HEK293 (cell line): ENCODE measurements around the gene DGKZ.

ENCODE experiments used
- CTCF ChIA-PET: fragments of 350-600 bp; formaldehyde crosslinking; extraction: SDS; loops from one replicate; lab custom pipeline; 2021; ENCODE audit warnings: antibody characterized with exemption; lab: Yijun Ruan, JAX
- POLR2A ChIA-PET: fragments of 300-600 bp; formaldehyde crosslinking; extraction: SDS; loops from one replicate; lab custom pipeline; 2020; ENCODE audit warnings: antibody characterized with exemption, inconsistent platforms; lab: Yijun Ruan, JAX
- H3K27ac ChIP-seq: fragments of 200-500 bp; sonication (Bioruptor generic); 2 replicates; pipeline ENCODE4 v1.5.1; 2014; ENCODE audit warnings: low read depth, low read length, control low read depth, inconsistent platforms; ENCODE audit errors: extremely low read depth
- H3K36me3 ChIP-seq, 2 experiments: fragments of 200-500 bp in 1 of 2; sonication (Bioruptor generic) in 1 of 2; 1 replicate in 1 of 2; 2 replicates in 1 of 2; pipeline ENCODE4 v1.5.1; 2014 to 2017; ENCODE audit warnings: inconsistent platforms in 2 of 2, low read length in 2 of 2; ENCODE audit not compliant: control insufficient read depth in 2 of 2, insufficient read depth in 1 of 2
- H3K4me1 ChIP-seq: fragments of 200-500 bp; sonication (Bioruptor generic); 2 replicates; pipeline ENCODE4 v1.5.1; 2014; ENCODE audit warnings: mild to moderate bottlenecking, low read length, inconsistent platforms; ENCODE audit not compliant: control insufficient read depth, insufficient read depth
- H3K4me3 ChIP-seq: 2 replicates; pipeline ENCODE4 v1.5.1; 2011; ENCODE audit warnings: low read depth, mild to moderate bottlenecking, control low read depth, low read length, moderate library complexity
- H3K9me3 ChIP-seq: fragments of 200-500 bp; sonication (Bioruptor generic); 2 replicates; pipeline ENCODE4 v1.5.1; 2014; ENCODE audit warnings: low read depth, low read length, inconsistent platforms; ENCODE audit not compliant: control insufficient read depth, insufficient read depth
- AEBP2 ChIP-seq: fragments of 450-650 bp; formaldehyde crosslinking; IDR thresholded peaks from 2 replicates; pipeline ENCODE4 v1.5.1; 2016; ENCODE audit warnings: missing biosample characterization, missing genetic modification characterization, borderline replicate concordance
- CTCF ChIP-seq: fragments of 450-650 bp; formaldehyde crosslinking; IDR thresholded peaks from 2 replicates; pipeline ENCODE4 v1.5.1; 2016; ENCODE audit warnings: missing biosample characterization, missing genetic modification characterization
- EGR2 ChIP-seq: fragments of 450-650 bp; formaldehyde crosslinking; IDR thresholded peaks from 2 replicates; pipeline ENCODE4 v1.5.1; 2016; ENCODE audit warnings: low read depth, missing biosample characterization, missing genetic modification characterization
- GLIS1 ChIP-seq: fragments of 450-650 bp; formaldehyde crosslinking; IDR thresholded peaks from 2 replicates; pipeline ENCODE4 v1.5.1; 2016; ENCODE audit warnings: missing biosample characterization, missing genetic modification characterization
- GLIS2 ChIP-seq: fragments of 450-650 bp; formaldehyde crosslinking; IDR thresholded peaks from 2 replicates; pipeline ENCODE4 v1.5.1; 2016; ENCODE audit warnings: missing biosample characterization, missing genetic modification characterization
- KLF10 ChIP-seq: fragments of 450-650 bp; IDR thresholded peaks from 2 replicates; pipeline ENCODE4 v1.5.1; 2018; ENCODE audit warnings: missing biosample characterization, mild to moderate bottlenecking, missing genetic modification characterization
- KLF7 ChIP-seq: fragments of 450-650 bp; formaldehyde crosslinking; IDR thresholded peaks from 2 replicates; pipeline ENCODE4 v1.5.1; 2016; ENCODE audit warnings: missing biosample characterization, missing genetic modification characterization, borderline replicate concordance
- PATZ1 ChIP-seq: fragments of 450-650 bp; formaldehyde crosslinking; IDR thresholded peaks from 2 replicates; pipeline ENCODE4 v1.5.1; 2016; ENCODE audit warnings: missing biosample characterization, missing genetic modification characterization
- SP7 ChIP-seq: fragments of 450-650 bp; formaldehyde crosslinking; IDR thresholded peaks from 2 replicates; pipeline ENCODE4 v1.5.1; 2016; ENCODE audit warnings: missing biosample characterization, missing genetic modification characterization
- ZBTB7A ChIP-seq: fragments of 450-650 bp; formaldehyde crosslinking; IDR thresholded peaks from 2 replicates; pipeline ENCODE4 v1.5.1; 2016; ENCODE audit warnings: low read depth, missing biosample characterization, missing genetic modification characterization
- ZFHX2 ChIP-seq: fragments of 450-650 bp; formaldehyde crosslinking; conservative IDR thresholded peaks from 2 replicates; pipeline ENCODE4 v1.5.1; 2016; ENCODE audit warnings: missing biosample characterization, missing genetic modification characterization
- ZIC2 ChIP-seq: fragments of 450-650 bp; formaldehyde crosslinking; IDR thresholded peaks from 2 replicates; pipeline ENCODE4 v1.5.1; 2016; ENCODE audit warnings: missing biosample characterization, missing genetic modification characterization
- ZNF138 ChIP-seq: fragments of 450-650 bp; formaldehyde crosslinking; IDR thresholded peaks from 2 replicates; pipeline ENCODE4 v1.5.1; 2016; ENCODE audit warnings: missing biosample characterization, missing genetic modification characterization, borderline replicate concordance
- ZNF19 ChIP-seq: fragments of 450-650 bp; formaldehyde crosslinking; IDR thresholded peaks from 2 replicates; pipeline ENCODE4; 2016; ENCODE audit warnings: missing biosample characterization, missing genetic modification characterization, low read depth
- ZNF48 ChIP-seq: fragments of 450-650 bp; formaldehyde crosslinking; IDR thresholded peaks from 2 replicates; pipeline ENCODE4 v1.5.1; 2016; ENCODE audit warnings: missing biosample characterization, missing genetic modification characterization
- ZNF837 ChIP-seq: fragments of 450-650 bp; formaldehyde crosslinking; IDR thresholded peaks from 2 replicates; pipeline ENCODE4 v1.5.1; 2016; ENCODE audit warnings: missing biosample characterization, missing genetic modification characterization
- TF ChIP-seq, protein P1 (sequence below): fragments of 450-650 bp; formaldehyde crosslinking; optimal IDR thresholded peaks from 2 replicates; pipeline ENCODE3; 2016; ENCODE audit warnings: missing biosample characterization, mild to moderate bottlenecking, missing genetic modification characterization
- TF ChIP-seq, protein P2 (sequence below): sonication (generic); formaldehyde crosslinking; IDR thresholded peaks from 2 replicates; pipeline ENCODE4 v1.8.1; 2022; ENCODE audit warnings: mild to moderate bottlenecking, moderate library complexity, missing genetic modification reagents
- TF ChIP-seq, protein P3 (sequence below): fragments of 450-650 bp; formaldehyde crosslinking; IDR thresholded peaks from 2 replicates; pipeline ENCODE4 v1.5.1; 2016; ENCODE audit warnings: missing biosample characterization, missing genetic modification characterization

DGKZ gene

DNA sequence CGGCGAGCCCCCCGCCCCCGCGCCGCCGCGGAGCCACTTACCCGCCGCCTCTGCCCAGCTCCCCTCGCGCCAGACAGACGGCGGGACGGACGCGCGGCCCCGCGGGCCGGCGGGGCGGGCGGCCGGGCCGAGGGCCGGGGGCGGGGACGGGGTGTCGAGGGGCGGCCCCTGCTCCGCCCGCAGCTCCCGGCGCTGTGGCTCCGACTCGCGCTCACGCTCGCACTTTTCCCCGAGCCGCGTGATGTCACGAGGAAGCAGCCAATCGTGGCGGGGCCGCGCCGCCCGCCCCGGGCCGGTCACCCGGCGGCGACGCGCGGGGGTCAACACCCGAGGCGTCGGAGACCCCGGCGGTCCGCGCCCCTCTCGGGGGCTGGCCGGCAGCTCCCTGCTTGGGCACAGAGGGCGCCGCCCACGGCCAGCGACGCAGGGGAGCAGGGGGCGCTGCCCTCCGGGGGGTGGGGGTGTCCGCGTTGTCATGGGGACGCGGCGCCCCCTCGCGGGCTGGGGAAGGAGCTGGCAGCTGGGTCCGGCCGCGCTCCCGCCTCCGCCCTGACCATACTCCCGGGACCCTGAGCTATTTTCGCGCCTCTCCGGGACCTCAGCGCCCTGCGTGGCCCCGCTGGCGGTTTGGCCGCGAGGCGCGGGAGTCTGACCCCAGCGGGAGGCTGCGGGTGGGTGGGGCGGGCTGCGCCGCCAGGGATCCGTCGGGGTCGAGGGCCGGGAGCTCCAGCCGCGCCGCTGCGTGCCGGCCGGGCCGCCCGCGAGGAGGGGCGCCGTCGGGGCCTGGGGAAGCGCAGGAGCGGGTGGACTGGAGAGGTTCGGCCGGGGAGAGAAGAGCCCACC, 44.5 kb downstream of the DGKZ start, which contains the start of gene CHRM4:
Gene CHRM4 (minus strand): TSS at position 199 of the 843 bp plus-strand sequence. CDS start 5,219 bp downstream, outside the sequence.
- TF ChIP-seq CTCF (peak; percentile 32; the same call in 1 of the 2 replicates), ZFHX2 (peak; percentile 44), ZNF19 (no peak), ZNF837 (tag by site-specific recombination) (no peak), GLIS2 (tag by site-specific recombination) (peak; percentile 75), GLIS1 (tag by site-specific recombination) (peak; percentile 70), KLF7 (tag by site-specific recombination) (no peak), PATZ1 (tag by site-specific recombination) (peak; percentile 33), ZIC2 (tag by site-specific recombination) (peak; percentile 39), ZBTB7A (tag by site-specific recombination) (no peak), ZNF138 (tag by site-specific recombination) (no peak), KLF10 (peak; percentile 22; the same call in 1 of the 2 replicates)
- TF ChIP-seq, protein P1, sequence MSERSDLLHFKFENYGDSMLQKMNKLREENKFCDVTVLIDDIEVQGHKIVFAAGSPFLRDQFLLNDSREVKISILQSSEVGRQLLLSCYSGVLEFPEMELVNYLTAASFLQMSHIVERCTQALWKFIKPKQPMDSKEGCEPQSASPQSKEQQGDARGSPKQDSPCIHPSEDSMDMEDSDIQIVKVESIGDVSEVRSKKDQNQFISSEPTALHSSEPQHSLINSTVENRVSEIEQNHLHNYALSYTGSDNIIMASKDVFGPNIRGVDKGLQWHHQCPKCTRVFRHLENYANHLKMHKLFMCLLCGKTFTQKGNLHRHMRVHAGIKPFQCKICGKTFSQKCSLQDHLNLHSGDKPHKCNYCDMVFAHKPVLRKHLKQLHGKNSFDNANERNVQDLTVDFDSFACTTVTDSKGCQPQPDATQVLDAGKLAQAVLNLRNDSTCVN (tag by site-specific recombination) = peak; percentile 19
- TF ChIP-seq, protein P2, sequence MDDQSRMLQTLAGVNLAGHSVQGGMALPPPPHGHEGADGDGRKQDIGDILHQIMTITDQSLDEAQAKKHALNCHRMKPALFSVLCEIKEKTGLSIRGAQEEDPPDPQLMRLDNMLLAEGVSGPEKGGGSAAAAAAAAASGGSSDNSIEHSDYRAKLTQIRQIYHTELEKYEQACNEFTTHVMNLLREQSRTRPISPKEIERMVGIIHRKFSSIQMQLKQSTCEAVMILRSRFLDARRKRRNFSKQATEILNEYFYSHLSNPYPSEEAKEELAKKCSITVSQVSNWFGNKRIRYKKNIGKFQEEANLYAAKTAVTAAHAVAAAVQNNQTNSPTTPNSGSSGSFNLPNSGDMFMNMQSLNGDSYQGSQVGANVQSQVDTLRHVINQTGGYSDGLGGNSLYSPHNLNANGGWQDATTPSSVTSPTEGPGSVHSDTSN = 0 out of 2 replicates have a peak, but pooled peaks have one; percentile 36
- TF ChIP-seq, all 188 proteins: peak for 9
- Histone ChIP-seq H3K27ac (no peak within 1 kb of the TSS), H3K9me3 (no peaks in the 10 kb centered on the region), H3K4me1 (no peaks in the 10 kb centered on the region), H3K4me3 (peak within 1 kb of the TSS; percentile 45), H3K36me3 (peaks cover 0 to 11% of the 10 kb centered on the region in 2 experiments; a peak in 1 of 3 replicates)
- ChIA-PET CTCF (interaction anchor here (0.5 to 5.4 kb wide), 27 partner anchors 9 to 427 kb away, joined by 3 to 43 read pairs (median 4); partner anchors contain the start of genes ATG13 and HARBI1), POLR2A (interaction anchor here (0.6 to 1.6 kb wide), 4 partner anchors 8 to 488 kb away, joined by 3 to 5 read pairs (median 4); no protein-coding TSS in a partner anchor)

DNA sequence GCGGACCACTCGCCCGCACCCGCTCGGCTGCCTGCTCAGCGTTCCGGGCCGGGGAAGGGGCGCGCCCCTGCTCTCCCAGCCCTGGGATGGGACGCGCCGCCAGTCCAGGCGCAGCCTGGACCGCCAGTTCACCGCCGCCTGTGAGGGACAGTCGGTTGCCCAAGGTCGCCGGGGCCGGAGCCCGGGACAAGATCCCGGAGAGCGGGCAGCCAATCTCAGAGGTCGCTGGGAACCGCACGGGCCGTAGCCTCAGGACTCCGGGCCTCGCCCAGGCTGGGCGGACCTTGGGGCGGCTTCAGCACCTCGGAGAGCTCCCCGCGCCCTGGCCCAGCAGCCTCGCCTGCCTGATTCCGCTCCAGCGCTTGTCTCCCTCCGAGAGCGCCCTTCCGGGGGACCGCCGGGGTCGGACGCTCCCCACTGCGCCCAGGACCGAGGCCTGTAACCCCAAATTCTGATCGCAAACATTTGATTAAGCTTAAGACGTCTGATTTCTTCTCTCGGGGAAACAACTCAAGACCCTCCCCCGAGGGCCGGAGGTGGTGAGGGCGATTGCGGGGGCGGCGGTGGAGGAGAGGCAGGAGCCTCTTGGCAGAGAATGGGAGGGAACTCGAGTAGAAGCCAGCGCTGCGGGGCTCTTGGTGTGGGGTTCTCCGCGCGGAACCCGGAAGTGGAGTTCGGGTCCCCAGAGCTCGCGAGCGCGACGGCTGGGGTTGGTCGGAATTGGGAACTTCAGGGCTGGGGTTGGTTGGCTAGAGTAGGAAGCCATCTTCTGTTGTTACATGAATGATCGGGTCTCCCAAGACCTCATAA, 45.4 kb downstream of the DGKZ start:
- peaks cover 0 to 19% of the 10 kb centered on the region in 2 experiments; a peak in 1 of 3 replicates for H3K36me3 ChIP-seq
- ChIA-PET POLR2A (interaction anchor here (0.6 to 1.6 kb wide), 4 partner anchors 9 to 487 kb away, joined by 3 to 5 read pairs (median 4); no protein-coding TSS in a partner anchor), CTCF (interaction anchor here (0.5 to 5.4 kb wide), 27 partner anchors 9 to 427 kb away, joined by 3 to 43 read pairs (median 4); partner anchors contain the start of genes ATG13, HARBI1 and MDK)
- no peaks in the 10 kb centered on the region for H3K4me1 ChIP-seq
- peak overlapping the region; percentile 45 for H3K4me3 ChIP-seq
- H3K27ac ChIP-seq = no peak overlapping the region
- H3K9me3 ChIP-seq = no peaks in the 10 kb centered on the region
- TF ChIP-seq ZNF48 (tag by site-specific recombination) = no peak
- no peak for TF ChIP-seq AEBP2 (tag by site-specific recombination)
- TF ChIP-seq EGR2 (tag by site-specific recombination) = peak; percentile 69
- peak; percentile 63 for TF ChIP-seq SP7 (tag by site-specific recombination)
- TF ChIP-seq, protein P3, sequence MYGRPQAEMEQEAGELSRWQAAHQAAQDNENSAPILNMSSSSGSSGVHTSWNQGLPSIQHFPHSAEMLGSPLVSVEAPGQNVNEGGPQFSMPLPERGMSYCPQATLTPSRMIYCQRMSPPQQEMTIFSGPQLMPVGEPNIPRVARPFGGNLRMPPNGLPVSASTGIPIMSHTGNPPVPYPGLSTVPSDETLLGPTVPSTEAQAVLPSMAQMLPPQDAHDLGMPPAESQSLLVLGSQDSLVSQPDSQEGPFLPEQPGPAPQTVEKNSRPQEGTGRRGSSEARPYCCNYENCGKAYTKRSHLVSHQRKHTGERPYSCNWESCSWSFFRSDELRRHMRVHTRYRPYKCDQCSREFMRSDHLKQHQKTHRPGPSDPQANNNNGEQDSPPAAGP (tag by site-specific recombination) = peak; percentile 58
